Measurements from ENCODE around the gene TRIM72. TPM values are rescaled to one million over a fixed set of nuclear protein-coding genes. Genes with fewer than 3 reads are reported as not detected.
"Not testable (repeated sequence)": the region's sequence is repeated elsewhere in the genome, so short reads cannot be mapped to it uniquely, and the experiment has no call there.

Gene TRIM72
- total and polyA plus RNA-seq, 7 donors = under 0.01 to 0.27 (median under 0.01) TPM; not detected in 1

DNA sequence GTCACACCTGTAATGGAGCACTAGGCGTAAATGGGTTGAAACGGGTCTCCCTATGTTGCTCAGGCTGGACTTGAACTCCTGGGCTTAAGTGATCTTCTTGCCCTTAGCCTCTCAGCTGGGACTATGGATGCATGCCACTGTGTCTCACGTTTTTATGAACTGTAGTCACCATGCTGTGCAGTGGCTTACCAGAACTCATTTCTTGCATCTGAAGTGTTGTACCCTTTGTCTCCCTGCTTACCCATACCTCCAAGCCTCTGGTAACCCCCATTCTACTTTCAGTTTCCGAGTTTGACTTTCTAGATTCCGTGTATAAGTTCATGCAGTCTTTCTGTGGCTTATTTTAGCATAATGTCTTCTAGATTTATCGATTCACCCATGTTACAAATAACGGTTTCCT, 19.0 kb upstream of the TRIM72 start:
- no peak overlapping the region for H3K4me3 ChIP-seq
- H3K27ac ChIP-seq = no peak overlapping the region
- intact Hi-C loops (cut with DNase I) = no loop called here
- peaks cover 44 to 97% (median 51%) of the 10 kb centered on the region in 4 donors for H3K36me3 ChIP-seq
- 86% methylated on average over 7 of the region's 7 CpGs for WGBS, 2 donors
- no peak for DNase-seq
- TF ChIP-seq, protein P1, sequence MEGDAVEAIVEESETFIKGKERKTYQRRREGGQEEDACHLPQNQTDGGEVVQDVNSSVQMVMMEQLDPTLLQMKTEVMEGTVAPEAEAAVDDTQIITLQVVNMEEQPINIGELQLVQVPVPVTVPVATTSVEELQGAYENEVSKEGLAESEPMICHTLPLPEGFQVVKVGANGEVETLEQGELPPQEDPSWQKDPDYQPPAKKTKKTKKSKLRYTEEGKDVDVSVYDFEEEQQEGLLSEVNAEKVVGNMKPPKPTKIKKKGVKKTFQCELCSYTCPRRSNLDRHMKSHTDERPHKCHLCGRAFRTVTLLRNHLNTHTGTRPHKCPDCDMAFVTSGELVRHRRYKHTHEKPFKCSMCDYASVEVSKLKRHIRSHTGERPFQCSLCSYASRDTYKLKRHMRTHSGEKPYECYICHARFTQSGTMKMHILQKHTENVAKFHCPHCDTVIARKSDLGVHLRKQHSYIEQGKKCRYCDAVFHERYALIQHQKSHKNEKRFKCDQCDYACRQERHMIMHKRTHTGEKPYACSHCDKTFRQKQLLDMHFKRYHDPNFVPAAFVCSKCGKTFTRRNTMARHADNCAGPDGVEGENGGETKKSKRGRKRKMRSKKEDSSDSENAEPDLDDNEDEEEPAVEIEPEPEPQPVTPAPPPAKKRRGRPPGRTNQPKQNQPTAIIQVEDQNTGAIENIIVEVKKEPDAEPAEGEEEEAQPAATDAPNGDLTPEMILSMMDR (IDR thresholded peaks at IDR 0.05) = no peak
- TF ChIP-seq EP300 (IDR thresholded peaks at IDR 0.05) = no peak
- no peak for TF ChIP-seq POLR2AphosphoS5 (IDR thresholded peaks at IDR 0.05)
- TF ChIP-seq POLR2A (IDR thresholded peaks at IDR 0.05) = no peak
- no peaks in the 10 kb centered on the region for H3K9me3 ChIP-seq
- H3K27me3 ChIP-seq = no peaks in the 10 kb centered on the region
- H3K4me1 ChIP-seq = no peaks in the 10 kb centered on the region

DNA sequence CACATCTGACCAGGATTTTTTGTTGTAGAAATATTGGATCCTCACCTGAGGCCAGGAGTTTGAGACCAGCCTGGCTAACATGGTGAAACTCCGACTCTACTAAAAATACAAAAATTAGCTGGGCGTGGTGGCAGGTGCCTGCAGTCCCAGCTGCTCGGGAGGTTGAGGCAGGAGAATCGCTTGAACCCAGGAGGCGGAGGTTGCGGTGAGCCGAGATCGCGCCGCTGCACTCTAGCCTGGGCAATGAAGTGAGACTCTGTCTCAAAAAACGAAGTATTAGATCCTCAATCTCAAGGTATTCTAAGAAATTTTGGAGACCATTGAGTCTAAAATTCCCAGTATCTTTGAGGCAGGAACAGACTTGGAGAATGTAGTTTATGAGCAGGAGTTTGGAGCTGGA, 18.1 kb upstream of the TRIM72 start:
- DNase-seq = not testable (repeated sequence)
- WGBS, 2 donors = 96 to 97% methylated on average over 11 of the region's 11 CpGs

DNA sequence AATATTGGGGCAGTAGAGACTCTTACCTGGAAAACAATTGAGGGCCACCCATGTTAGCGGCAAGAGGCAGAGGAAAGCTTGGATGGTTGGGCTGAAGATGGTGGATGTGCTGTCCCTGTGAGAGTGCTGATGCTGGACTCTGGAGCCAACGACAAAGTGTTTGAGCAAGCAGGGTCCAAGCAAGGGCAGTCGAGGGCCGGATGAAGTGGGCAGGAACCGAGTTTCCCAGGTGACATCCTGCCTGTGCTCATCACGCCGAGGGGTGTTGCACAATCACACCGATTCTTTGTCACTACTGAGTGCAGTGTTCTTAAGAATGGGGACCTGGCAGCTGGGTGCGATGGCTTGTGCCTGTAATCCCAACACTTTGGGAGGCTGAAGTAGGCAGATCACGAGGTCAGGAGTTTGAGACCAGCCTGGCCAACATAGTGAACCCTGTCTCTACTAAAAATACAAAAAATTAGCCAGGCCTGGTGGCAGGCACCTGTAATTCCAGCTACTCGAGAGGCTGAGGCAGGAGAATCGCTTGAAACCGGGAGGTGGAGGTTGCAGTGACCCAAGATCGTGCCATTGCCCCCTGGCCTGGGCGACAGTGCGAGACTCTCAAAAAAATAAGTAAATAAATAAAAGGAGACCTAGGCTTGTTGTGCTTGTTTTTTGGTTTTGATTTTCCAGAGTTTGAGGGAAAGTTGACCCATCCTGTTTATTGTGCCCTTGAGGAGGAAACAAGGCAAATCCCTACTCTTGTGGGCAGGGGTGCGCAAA, 17.4 kb upstream of the TRIM72 start:
- Histone ChIP-seq H3K27me3 (peaks cover 0 to 3% (median 1%) of the 10 kb centered on the region in 3 donors), H3K9me3 (no peaks in the 10 kb centered on the region), H3K4me3 (no peak overlapping the region), H3K27ac (no peak overlapping the region), H3K4me1 (peaks cover 0 to 10% (median 4%) of the 10 kb centered on the region in 4 donors), H3K36me3 (peaks cover 28 to 82% (median 35%) of the 10 kb centered on the region in 4 donors)
- DNase-seq = no peak
- intact Hi-C loops (cut with DNase I) = no loop called here
- TF ChIP-seq POLR2A (IDR thresholded peaks at IDR 0.05) = no peak
- no peak for TF ChIP-seq EP300 (IDR thresholded peaks at IDR 0.05)
- TF ChIP-seq, protein P1 (IDR thresholded peaks at IDR 0.05) = no peak
- TF ChIP-seq POLR2AphosphoS5 (IDR thresholded peaks at IDR 0.05) = no peak
- WGBS, 2 donors = 89 to 90% methylated on average over 17 of the region's 17 CpGs

More for the DNA sequence above, 18.1 kb upstream of the TRIM72 start:
- H3K9me3 ChIP-seq; H3K27me3 ChIP-seq; H3K4me1 ChIP-seq; H3K4me3 ChIP-seq; H3K27ac ChIP-seq; intact Hi-C loops (cut with DNase I): not testable (repeated sequence)
- peaks cover 34 to 88% (median 41%) of the 10 kb centered on the region in 4 donors for H3K36me3 ChIP-seq

DNA sequence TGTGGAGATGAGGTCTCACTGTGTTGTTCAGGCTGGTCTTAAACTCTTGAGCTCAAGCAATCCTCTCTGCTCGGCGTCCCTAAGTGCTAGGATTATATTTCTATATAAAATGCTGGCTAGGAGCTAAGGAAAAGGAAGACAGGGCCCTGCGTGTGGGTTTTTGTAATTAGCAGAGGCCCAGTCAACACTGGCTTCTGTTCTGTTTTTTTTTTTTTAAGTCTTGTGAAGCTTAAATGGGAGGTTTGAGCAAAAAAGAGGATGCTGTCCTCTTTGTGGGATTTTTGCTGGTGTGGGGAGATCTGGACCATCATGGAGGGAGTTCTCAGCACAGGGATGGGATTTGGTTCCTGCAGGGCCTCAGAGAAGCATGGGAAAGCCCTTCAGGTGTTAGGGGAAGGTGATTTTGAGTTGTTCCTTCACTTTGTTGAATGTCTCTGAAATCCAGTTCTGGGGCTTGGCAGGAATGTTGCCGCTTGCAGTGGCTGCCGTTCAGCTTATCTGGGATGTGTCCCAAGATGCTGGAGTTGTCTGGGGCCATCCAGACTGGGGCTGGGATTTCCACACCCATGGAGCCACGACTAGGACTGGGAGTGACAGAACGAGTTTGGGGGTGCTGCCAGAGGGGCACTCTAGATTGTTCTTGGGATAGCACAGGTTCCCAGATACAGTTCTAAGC, 15.6 kb upstream of the TRIM72 start:
- WGBS, 2 donors = 72 to 74% methylated on average over 7 of the region's 7 CpGs
- Histone ChIP-seq H3K9me3 (no peaks in the 10 kb centered on the region), H3K27me3 (peaks cover 0 to 11% (median 7%) of the 10 kb centered on the region in 3 donors), H3K4me1 (peaks cover 0 to 26% (median 19%) of the 10 kb centered on the region in 4 donors), H3K36me3 (peaks cover 15 to 64% (median 17%) of the 10 kb centered on the region in 4 donors), H3K4me3 (no peak overlapping the region), H3K27ac (no peak overlapping the region)
- intact Hi-C loops (cut with DNase I) = no loop called here
- no peak for TF ChIP-seq EP300 (IDR thresholded peaks at IDR 0.05)
- no peak for DNase-seq

DNA sequence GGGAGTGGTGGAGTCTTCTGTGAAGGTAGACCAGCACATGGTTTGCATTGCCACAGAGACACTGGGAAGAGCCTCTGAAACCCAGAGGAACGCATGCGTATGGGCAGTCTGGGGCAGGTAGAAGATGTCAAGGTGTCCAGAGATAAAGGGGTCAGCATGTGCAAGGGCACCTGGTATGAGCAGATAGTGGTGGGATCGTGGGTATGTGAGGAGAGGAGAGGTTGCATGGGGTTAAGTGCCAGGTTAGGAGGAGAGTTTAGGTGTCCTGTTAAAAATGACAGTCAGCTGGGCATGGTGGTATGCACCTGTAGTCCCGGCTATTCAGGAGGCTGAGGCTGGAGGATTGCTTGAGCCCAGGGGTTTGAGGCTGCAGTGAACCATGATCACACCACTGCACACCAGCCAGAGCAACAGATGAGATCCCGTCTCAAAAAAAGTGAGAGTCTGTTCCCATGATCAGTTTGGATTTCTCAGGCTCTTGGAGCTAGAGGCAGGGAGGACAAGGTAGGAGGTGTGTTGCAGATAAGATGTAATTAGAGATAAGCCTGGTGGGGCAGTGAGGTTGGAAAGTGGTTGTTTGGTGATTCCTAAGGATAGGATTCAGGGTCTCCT, 14.4 kb upstream of the TRIM72 start:
- 90 to 93% methylated on average over 5 of the region's 5 CpGs for WGBS, 2 donors
- TF ChIP-seq POLR2A (IDR thresholded peaks at IDR 0.05) (no peak), POLR2AphosphoS5 (IDR thresholded peaks at IDR 0.05) (no peak)
- TF ChIP-seq, protein P1 (IDR thresholded peaks at IDR 0.05) = no peak

DNA sequence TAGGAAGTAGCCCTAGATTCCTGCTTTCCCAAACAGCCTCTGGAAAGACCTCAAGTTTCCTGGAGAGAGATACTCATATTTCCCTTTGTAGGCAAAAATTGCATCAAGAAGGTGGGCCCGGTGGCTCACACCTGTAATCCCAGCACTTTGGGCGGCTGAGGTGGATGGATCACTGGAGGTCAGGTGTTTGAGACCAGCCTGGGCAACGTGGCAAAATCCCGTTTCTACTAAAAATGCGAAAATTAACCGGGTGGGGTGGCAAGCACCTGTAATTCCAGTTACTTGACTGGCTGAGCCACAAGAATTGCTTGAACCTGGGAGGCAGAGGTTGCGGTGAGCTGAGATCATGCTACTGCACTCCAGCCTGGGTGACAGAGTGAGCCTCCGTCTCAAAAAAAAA, 13.8 kb upstream of the TRIM72 start:
- not testable (repeated sequence) for H3K9me3 ChIP-seq, DNase-seq, H3K27ac ChIP-seq, H3K4me3 ChIP-seq
- 68 to 83% methylated on average over 8 of the region's 8 CpGs for WGBS, 2 donors
- intact Hi-C loops (cut with DNase I) = loop anchor here (2.0 kb wide), 1 partner anchor 13 kb away; no protein-coding TSS in a partner anchor
- Histone ChIP-seq H3K4me1 (peaks cover 0 to 26% (median 19%) of the 10 kb centered on the region in 4 donors), H3K36me3 (peaks cover 6 to 46% (median 13%) of the 10 kb centered on the region in 4 donors), H3K27me3 (peaks cover 0 to 11% (median 7%) of the 10 kb centered on the region in 3 donors)

More for the DNA sequence above, 14.4 kb upstream of the TRIM72 start:
- peaks cover 0 to 11% (median 7%) of the 10 kb centered on the region in 3 donors for H3K27me3 ChIP-seq
- H3K27ac ChIP-seq = no peak overlapping the region
- H3K9me3 ChIP-seq = no peaks in the 10 kb centered on the region
- H3K4me1 ChIP-seq = peaks cover 0 to 26% (median 19%) of the 10 kb centered on the region in 4 donors
- peaks cover 6 to 52% (median 13%) of the 10 kb centered on the region in 4 donors for H3K36me3 ChIP-seq
- no peak overlapping the region for H3K4me3 ChIP-seq
- DNase-seq = no peak
- intact Hi-C loops (cut with DNase I) = loop anchor here (2.0 kb wide), 1 partner anchor 13 kb away; no protein-coding TSS in a partner anchor
